GM19025 (cell line): ENCODE measurements around the gene OR10G8.
"Not testable (repeated sequence)": the region's sequence is repeated elsewhere in the genome, so short reads cannot be mapped to it uniquely, and the experiment has no call there.

Source experiments
- ATAC-seq: cut with Tn5 transposase; IDR thresholded peaks from one replicate; pipeline ENCODE4 v1.9.1; 2021; ENCODE audit warnings: mild to moderate bottlenecking, low read depth, moderate library complexity; ENCODE audit not compliant: unreplicated experiment

The OR10G8 gene

DNA sequence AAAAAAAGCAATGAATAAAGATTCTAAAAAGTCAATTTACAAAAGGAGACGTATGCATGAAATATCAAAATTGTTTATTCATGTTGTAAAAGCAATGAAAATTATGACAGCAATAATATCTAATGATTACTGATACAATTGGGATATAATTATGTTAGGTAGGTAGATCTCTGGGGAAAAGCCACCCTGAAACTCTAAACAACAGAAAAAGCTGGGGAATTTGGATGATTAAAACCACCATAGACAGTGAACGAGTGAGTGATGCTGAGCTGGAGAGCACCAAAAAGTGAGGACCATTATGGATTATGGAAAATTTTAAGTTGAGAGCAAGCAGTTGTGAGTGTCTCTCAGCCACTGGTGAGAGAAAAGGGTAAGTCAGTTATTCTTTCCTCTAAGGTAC, at the start of gene OR10G8:
OR10G8 (plus strand) TSS at position 301 of the 400 bp plus-strand sequence. CDS start 2,825 bp downstream, outside the sequence.
- ATAC-seq = no peak

DNA sequence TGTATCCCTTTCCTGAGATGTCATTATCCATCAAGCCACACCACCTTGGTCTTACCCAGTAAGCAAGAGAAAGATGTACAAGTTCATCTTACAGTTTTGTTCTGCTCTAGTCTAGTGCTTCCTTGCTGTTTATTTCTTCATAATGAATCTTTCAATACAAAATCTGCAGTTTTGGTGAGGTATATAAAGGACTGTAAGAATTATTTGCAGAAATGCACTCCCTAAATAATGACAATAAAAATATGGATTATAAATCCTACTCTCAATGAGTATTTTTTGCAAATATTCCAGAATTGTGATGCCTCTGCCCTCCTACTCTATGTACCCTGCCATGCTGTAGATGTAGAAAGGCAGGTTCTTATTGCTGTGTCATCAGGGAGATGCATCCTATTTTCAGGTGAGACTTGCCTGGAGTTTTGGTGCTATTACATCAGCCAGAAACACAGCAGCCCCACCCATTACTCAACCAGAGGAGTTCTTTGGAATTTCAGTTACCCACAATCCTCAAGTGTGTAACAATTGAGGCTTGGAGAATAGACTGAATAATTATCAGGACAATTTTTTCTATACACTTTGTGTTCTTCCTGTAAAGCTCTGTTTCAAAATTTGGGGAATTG, 48.8 kb upstream of the OR10G8 start, which contains the start of gene OR10S1:
OR10S1 (minus strand) TSS at position 51 of the 617 bp plus-strand sequence. CDS start 117 bp downstream, outside the sequence.
- no peak for ATAC-seq

DNA sequence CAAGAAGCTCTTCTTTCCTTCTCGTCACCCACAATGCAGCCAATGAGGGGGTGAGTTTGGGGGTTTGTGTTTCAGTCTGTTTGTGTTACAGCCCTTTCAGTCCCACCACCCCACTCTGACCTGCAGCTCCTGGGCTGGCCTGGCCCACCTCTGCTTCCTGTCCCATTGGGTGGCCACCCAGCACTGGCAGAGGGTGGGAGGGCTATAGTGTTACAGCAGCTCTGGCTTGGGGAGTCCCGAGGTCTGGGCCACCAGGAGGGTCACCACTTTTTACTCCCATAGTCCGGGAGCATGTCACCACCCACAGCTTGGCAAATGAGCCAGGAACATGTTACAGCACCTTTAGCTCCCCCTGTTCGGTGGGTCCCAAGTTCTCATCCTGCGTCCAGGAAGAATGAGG, 47.3 kb upstream of the OR10G8 start:
- ATAC-seq = no peak

GRCh38 chr11:123995119-123995518, 31.5 kb upstream of the OR10G8 start, which contains the start of gene OR10G6:
OR10G6 (minus strand) TSS chr11:123995161; CDS start chr11:123995161, 0 bp downstream.
- ATAC-seq = no peak

- ATAC-seq = no peak
Measured at GRCh38 chr11:124012697-124013096, 13.9 kb upstream of the OR10G8 start, which contains the start of gene OR10G4. OR10G4 (plus strand) TSS chr11:124012997; CDS start chr11:124015575, 2,578 bp downstream.

DNA sequence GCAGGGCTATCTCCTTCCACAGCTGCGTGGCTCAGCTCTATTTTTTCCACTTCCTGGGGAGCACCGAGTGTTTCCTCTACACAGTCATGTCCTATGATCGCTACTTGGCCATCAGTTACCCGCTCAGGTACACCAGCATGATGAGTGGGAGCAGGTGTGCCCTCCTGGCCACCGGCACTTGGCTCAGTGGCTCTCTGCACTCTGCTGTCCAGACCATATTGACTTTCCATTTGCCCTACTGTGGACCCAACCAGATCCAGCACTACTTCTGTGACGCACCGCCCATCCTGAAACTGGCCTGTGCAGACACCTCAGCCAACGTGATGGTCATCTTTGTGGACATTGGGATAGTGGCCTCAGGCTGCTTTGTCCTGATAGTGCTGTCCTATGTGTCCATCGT, 10.8 kb upstream of the OR10G8 start:
- not testable (repeated sequence) for ATAC-seq

DNA sequence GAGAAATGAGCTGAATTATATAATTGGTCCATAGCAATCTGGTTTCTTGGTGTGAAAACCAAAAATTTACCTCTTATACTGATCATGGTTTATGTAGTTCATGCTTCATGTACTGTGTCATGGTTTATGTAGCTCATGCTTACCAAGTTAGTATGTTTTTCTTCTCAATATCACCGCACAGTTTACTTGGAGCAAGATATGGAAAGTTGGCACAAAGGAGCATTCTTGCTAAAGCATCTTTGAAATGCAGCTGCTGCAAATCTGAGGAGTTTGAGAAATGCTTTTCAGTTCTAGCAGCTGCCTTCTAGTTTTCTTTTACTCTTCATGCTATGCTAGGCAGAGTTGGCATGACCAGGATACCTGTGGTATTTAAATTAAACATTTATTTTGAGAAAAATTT, 10.1 kb downstream of the OR10G8 start:
- no peak for ATAC-seq

DNA sequence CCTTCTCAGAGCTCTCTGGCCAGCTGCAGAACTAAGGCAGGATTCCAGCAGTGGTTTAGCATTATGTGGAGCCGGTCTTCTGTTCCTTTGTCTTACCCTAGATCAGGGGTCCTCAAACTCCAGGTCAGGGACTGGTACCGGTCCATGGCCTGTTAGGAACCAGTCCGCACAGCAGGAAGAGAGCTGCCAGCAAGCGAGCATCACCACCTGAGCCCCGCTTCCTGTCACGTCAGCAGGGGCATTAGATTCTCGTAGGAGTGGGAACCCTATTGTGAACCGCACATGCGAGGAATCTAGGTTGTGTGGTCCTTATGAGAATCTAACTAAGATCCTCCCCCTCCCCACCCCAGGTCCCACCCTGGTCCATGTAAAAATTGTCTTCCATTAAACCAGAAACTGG, 13.0 kb downstream of the OR10G8 start:
- no peak for ATAC-seq

DNA sequence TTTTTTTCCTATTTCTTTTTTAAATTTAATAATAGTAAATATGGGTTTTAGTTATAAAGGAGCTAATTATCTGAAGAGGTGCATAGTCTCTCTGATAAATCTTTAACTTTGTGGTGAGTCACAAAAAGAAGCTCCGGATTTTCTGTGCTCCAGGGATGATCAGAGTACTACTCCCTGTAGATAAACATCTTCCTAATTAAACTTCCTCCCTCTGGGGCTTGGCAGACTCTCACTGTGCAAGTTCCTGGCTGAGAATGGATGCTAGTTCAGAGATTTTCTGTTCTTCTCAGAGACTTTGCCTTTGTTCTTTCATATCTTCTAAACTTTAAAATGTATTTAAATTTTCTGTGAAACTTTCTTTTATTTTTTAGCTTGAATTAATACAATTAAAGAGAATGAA, 14.7 kb downstream of the OR10G8 start, which contains the start of gene OR10G7:
OR10G7 (minus strand) TSS at position 72 of the 400 bp plus-strand sequence. CDS start 2,324 bp downstream, outside the sequence.
- ATAC-seq = no peak

GRCh38 chr11:124043420-124043819, 16.8 kb downstream of the OR10G8 start:
- no peak for ATAC-seq

- no peak for ATAC-seq
Measured at GRCh38 chr11:124050748-124051147, 24.1 kb downstream of the OR10G8 start.

GRCh38 chr11:124052966-124053365, 26.4 kb downstream of the OR10G8 start:
- no peak for ATAC-seq

DNA sequence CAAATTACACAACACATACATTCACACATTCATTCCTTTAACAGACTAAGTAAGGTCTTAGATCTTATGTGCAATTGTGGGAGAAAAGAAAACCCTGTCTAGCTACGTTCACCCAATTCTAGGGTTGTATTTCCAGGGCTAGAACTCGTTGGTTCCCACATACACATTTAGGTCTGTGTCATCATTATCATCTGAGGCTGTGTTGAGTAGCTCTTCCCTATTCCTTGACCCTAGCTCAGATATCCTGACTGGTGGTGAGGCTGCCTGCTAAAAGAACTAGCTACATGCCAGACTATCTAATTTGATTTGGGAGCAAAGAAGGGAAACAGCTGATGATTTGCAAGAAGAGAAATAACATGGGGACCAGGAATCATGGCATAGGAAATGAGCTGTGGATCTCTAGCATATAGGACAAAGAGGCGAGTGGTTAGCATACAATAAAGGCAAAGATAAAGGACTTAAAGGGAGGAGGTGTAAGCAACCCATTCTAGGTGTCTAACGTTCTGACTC, 42.1 kb downstream of the OR10G8 start:
- no peak for ATAC-seq

GRCh38 chr11:124069429-124070401, 43.1 kb downstream of the OR10G8 start:
- peak; percentile 64 for ATAC-seq

- ATAC-seq = no peak
Measured at GRCh38 chr11:124070915-124071622, 44.5 kb downstream of the OR10G8 start.

- no peak for ATAC-seq
Measured at GRCh38 chr11:124071623-124071948, 45.0 kb downstream of the OR10G8 start.

- no peak for ATAC-seq
Measured at GRCh38 chr11:124072147-124072546, 45.5 kb downstream of the OR10G8 start.

DNA sequence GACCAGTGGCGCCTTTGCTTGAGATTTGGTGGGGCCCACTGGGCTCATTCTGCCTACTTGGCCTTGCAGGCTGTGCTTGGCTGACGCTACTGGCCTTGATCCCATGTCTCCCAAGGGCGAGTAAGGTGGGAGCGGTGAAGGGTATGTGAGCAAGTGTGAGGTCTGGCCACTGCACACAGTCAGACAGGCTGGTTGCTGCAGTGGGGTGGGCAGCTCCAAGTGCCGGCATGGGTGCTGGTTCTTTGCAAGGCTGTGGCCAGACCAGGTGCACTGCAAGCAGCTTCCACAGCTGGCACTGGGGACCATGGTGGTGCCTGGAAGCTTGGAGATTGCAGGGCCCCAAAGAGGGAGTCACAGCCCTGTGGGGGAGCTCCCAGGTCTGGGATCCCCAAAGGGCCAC, 48.0 kb downstream of the OR10G8 start:
- no peak for ATAC-seq

DNA sequence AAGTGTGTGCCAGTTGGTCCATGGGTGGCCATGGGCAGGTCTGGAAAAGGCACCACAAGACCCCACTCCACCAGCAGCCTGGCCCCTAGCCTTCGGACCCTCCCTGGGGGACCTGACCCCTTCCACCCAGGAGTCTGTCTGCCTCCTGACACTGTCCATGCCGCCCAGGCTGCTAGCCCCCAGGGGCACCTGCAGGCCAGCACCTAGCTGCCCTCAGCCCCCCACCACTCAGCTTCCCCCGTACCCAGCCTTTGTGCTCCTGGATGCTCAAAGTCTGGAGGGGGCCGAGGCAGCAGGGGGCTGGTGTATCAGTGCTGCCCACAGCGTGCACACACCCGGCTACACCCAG, 48.9 kb downstream of the OR10G8 start:
- ATAC-seq = no peak

DNA sequence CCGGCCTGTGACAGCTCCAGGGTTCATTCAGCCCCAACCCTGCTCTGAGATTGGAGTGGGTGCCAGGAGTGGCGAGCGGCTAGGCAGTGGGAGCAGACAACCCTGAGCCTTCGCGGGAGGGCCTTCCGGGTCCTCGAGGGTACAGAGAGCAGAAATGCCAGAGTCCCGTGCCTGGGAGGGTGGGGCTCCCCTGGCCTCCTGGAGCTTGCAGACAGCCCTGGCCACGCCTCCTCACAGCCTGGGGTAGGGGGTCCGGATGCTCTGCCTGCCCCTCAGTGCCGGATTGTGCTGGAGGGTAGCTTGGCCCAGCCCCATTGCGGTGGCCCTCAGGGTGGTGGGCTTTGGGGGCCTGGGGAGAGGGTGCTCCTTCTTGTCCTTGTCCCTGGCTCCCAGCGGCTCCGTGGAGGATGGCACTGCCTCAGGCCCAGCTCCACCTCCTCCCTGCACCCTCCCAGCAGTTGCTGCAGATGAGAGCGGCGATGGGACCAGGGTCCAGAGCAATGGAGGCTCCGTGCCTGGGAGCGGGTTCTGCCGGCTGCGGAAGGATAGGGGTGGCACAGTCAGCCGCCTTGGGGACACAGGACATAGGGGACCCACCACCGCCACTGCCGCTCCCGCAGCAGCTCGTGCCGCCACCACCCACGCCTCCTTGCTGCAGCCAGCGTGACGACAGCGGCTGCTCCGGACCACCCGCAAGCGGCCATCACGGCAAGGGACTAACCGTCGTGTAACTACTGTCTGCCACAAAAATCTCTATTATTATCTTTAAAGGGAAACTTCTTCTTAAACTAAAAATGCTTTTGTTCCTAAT, 49.4 kb downstream of the OR10G8 start:
- ATAC-seq = no peak
